ENCODE results near the gene DYNC1I1. TPM values are rescaled to one million over a fixed set of nuclear protein-coding genes. Genes with fewer than 3 reads are reported as not detected.

The DYNC1I1 gene
- total and polyA plus RNA-seq, 2 of the 13 experiments (the other 11 are each of a cell fraction or from before 2014, with no cell fraction given): not detected

DNA sequence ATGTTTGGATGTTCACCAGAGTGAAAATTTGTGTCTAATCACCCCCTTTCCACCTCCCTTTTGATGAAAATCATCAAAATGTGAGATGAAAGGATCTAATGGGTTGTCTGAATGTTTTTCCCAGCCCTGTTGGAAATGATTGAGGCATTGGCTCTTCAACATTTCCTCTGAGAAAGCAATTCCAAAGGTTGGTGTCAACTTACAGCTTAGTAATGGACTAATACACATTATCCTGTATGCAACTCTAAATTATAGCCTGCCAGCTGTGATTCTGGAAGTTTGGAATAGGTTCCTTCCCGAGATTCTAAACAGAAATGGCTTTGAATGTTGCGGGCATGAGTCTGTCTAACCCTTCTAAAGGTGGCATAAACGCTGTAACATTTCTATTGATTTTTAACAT lies 152.9 kb downstream of the DYNC1I1 start:
- CTCF ChIA-PET (ENCODE audit: low intra/inter-chr PET ratio, low total read pairs): no interaction called here
- Histone ChIP-seq H4K20me1 (ENCODE audit: insufficient read depth, low read length) (no peaks in the 10 kb centered on the region), H3K36me3 (replicated peaks in 1 of 2; ENCODE audit: control insufficient read depth in 1 of 2, insufficient read depth in 2 of 2, low read length in 2 of 2) (no peaks in the 10 kb centered on the region), H3K9me3 (ENCODE audit: low read length) (no peaks in the 10 kb centered on the region), H3K4me1 (ENCODE audit: insufficient read depth, low read length) (no peaks in the 10 kb centered on the region), H3K27ac (ENCODE audit: extremely low read length, insufficient read depth, low read length) (no peak overlapping the region), H2AFZ (ENCODE audit: low read length) (no peak overlapping the region), H3K27me3 (ENCODE audit: control insufficient read depth in 1 of 2, insufficient read depth in 2 of 2, low read length in 2 of 2) (0 out of 5 replicates have a peak, but pooled peaks cover 0 to 8% of the 10 kb centered on the region in 2 experiments), H3K9ac (ENCODE audit: insufficient read depth, low read depth, low read length) (no peak overlapping the region), H3K4me2 (ENCODE audit: low read depth, low read length) (no peak overlapping the region), H3K4me3 (replicated peaks in 1 of 3; ENCODE audit: insufficient read depth in 1 of 3, low read depth in 2 of 3, low read length in 3 of 3) (no peak overlapping the region), H3K79me2 (ENCODE audit: insufficient read depth, low read length) (no peaks in the 10 kb centered on the region)
- DNase-seq (ENCODE audit: low spot score): no peak
- WGBS (ENCODE audit: low lambda C conversion rate): 24% methylated on average over 3 of the region's 3 CpGs
- TF ChIP-seq, protein P1, sequence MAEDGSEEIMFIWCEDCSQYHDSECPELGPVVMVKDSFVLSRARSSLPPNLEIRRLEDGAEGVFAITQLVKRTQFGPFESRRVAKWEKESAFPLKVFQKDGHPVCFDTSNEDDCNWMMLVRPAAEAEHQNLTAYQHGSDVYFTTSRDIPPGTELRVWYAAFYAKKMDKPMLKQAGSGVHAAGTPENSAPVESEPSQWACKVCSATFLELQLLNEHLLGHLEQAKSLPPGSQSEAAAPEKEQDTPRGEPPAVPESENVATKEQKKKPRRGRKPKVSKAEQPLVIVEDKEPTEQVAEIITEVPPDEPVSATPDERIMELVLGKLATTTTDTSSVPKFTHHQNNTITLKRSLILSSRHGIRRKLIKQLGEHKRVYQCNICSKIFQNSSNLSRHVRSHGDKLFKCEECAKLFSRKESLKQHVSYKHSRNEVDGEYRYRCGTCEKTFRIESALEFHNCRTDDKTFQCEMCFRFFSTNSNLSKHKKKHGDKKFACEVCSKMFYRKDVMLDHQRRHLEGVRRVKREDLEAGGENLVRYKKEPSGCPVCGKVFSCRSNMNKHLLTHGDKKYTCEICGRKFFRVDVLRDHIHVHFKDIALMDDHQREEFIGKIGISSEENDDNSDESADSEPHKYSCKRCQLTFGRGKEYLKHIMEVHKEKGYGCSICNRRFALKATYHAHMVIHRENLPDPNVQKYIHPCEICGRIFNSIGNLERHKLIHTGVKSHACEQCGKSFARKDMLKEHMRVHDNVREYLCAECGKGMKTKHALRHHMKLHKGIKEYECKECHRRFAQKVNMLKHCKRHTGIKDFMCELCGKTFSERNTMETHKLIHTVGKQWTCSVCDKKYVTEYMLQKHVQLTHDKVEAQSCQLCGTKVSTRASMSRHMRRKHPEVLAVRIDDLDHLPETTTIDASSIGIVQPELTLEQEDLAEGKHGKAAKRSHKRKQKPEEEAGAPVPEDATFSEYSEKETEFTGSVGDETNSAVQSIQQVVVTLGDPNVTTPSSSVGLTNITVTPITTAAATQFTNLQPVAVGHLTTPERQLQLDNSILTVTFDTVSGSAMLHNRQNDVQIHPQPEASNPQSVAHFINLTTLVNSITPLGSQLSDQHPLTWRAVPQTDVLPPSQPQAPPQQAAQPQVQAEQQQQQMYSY (CRISPR knock-in tag; IDR thresholded peaks at IDR 0.05): no peak
- TF ChIP-seq ZNF292 (CRISPR knock-in tag; IDR thresholded peaks at IDR 0.05; ENCODE audit: borderline replicate concordance, low read depth): no peak
- TF ChIP-seq, protein P2, sequence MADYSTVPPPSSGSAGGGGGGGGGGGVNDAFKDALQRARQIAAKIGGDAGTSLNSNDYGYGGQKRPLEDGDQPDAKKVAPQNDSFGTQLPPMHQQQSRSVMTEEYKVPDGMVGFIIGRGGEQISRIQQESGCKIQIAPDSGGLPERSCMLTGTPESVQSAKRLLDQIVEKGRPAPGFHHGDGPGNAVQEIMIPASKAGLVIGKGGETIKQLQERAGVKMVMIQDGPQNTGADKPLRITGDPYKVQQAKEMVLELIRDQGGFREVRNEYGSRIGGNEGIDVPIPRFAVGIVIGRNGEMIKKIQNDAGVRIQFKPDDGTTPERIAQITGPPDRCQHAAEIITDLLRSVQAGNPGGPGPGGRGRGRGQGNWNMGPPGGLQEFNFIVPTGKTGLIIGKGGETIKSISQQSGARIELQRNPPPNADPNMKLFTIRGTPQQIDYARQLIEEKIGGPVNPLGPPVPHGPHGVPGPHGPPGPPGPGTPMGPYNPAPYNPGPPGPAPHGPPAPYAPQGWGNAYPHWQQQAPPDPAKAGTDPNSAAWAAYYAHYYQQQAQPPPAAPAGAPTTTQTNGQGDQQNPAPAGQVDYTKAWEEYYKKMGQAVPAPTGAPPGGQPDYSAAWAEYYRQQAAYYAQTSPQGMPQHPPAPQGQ (CRISPR knock-in tag; IDR thresholded peaks at IDR 0.05; ENCODE audit: borderline replicate concordance): no peak
- TF ChIP-seq, protein P3, sequence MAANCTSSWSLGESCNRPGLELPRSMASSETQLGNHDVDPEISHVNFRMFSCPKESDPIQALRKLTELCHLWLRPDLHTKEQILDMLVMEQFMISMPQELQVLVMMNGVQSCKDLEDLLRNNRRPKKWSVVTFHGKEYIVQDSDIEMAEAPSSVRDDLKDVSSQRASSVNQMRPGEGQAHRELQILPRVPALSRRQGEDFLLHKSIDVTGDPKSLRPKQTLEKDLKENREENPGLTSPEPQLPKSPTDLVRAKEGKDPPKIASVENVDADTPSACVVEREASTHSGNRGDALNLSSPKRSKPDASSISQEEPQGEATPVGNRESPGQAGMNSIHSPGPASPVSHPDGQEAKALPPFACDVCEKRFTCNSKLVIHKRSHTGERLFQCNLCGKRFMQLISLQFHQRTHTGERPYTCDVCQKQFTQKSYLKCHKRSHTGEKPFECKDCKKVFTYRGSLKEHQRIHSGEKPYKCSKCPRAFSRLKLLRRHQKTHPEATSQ (CRISPR knock-in tag; IDR thresholded peaks at IDR 0.05; ENCODE audit: borderline replicate concordance): no peak
- in situ Hi-C loops (cut with HindIII; ENCODE audit: extremely low pct_ligation_motif_present, low pct_unique_long_range_greater_than_20kb) (no loop called here), intact Hi-C loops (cut with micrococcal nuclease; ENCODE audit: unreplicated experiment) (no loop called here)
- no TSS peak for BruUV-seq (replicated peaks)
- ATAC-seq: no peak
- no peak for FAIRE-seq
- POLR2A ChIA-PET: no interaction called here

All from HepG2 (cell line).